Right ventricle myocardium superior (tissue), 1 donor: ENCODE results near the gene TRAPPC14. TPM values are rescaled to one million over a fixed set of nuclear protein-coding genes. Genes with fewer than 3 reads are reported as not detected.
"Not testable (repeated sequence)": the region's sequence is repeated elsewhere in the genome, so short reads cannot be mapped to it uniquely, and the experiment has no call there.

Experiments
- ATAC-seq: fragments of 200-7000 bp; cut with Tn5 transposase; one replicate; pipeline ENCODE4 v1.9.1; 2020; ENCODE audit warnings: mild to moderate bottlenecking; ENCODE audit not compliant: poor library complexity
- DNase-seq: peaks from one replicate; pipeline ENCODE4 v3.0.0-alpha.2; 2020
- intact Hi-C: fragments of 100-400 bp; cut with DNase I; formaldehyde crosslinking; loops from one replicate; pipeline ENCODE4 v1.11.2; 2022
- total RNA-seq: library from RNA; stranded (reverse); fragmentation: NEBNext Ultra II Directional; extraction: Animal tissue kit (Norgen Biotek cat#: 25700); gene quantifications from one replicate; pipeline ENCODE4 v1.2.1, GENCODE V29; 2021
- donor health status: DM: no; HTN: yes; CAD: no; lungs with severe emphysema.

The TRAPPC14 gene
- total RNA-seq, 1 donor from 2014 or later, result 7.5 TPM

GRCh38 chr7:100157334-100158228 lies 942 bp downstream of the TRAPPC14 start:
- DNase-seq (no peak), ATAC-seq (peak; percentile 9)
- intact Hi-C loops, result no loop called here

- DNase-seq, result no peak
- intact Hi-C loops, result no loop called here
- ATAC-seq, result no peak
These were observed 1.5 kb downstream of the TRAPPC14 start for GRCh38 chr7:100157069-100157333.

GRCh38 chr7:100156331-100157068 lies 2.0 kb downstream of the TRAPPC14 start:
- intact Hi-C loops, result no loop called here
- DNase-seq (no peak), ATAC-seq (no peak)

- ATAC-seq (no peak), DNase-seq (no peak)
- intact Hi-C loops, result no loop called here
These were observed 2.8 kb downstream of the TRAPPC14 start for GRCh38 chr7:100155553-100156317.

GRCh38 chr7:100154651-100155491 lies 3.7 kb downstream of the TRAPPC14 start:
- DNase-seq (no peak), ATAC-seq (no peak)
- intact Hi-C loops, result no loop called here

- no peak for DNase-seq
- ATAC-seq, result no peak
These were observed 4.6 kb downstream of the TRAPPC14 start for GRCh38 chr7:100153708-100154535.

GRCh38 chr7:100152937-100153666 lies 5.4 kb downstream of the TRAPPC14 start:
- ATAC-seq (no peak), DNase-seq (no peak)
- intact Hi-C loops, result no loop called here

More at GRCh38 chr7:100153708-100154535, 4.6 kb downstream of the TRAPPC14 start:
- intact Hi-C loops, result no loop called here

GRCh38 chr7:100152404-100152803 lies 6.1 kb downstream of the TRAPPC14 start:
- DNase-seq (no peak), ATAC-seq (no peak)
- intact Hi-C loops, result no loop called here

- peak; percentile 98 for ATAC-seq
- intact Hi-C loops, result no loop called here
- DNase-seq, result peak; percentile 99
These were observed 9.8 kb downstream of the TRAPPC14 start, which contains the start of gene LAMTOR4 for GRCh38 chr7:100148559-100149328. LAMTOR4 (plus strand) TSS chr7:100148918; CDS start chr7:100148973, 55 bp downstream.

- intact Hi-C loops, result no loop called here
- no peak for DNase-seq
- ATAC-seq, result no peak
These were observed 10.3 kb downstream of the TRAPPC14 start for GRCh38 chr7:100148225-100148558.

- ATAC-seq (no peak), DNase-seq (no peak)
- intact Hi-C loops, result no loop called here
These were observed 11.2 kb downstream of the TRAPPC14 start for GRCh38 chr7:100147278-100147677.

- intact Hi-C loops, DNase-seq, ATAC-seq: not testable (repeated sequence)
These were observed 12.2 kb downstream of the TRAPPC14 start for GRCh38 chr7:100146350-100146749.

- intact Hi-C loops, result no loop called here
- ATAC-seq (no peak), DNase-seq (no peak)
These were observed 16.1 kb downstream of the TRAPPC14 start for GRCh38 chr7:100142461-100142860.

- intact Hi-C loops, result no loop called here
- DNase-seq (no peak), ATAC-seq (no peak)
These were observed 17.0 kb downstream of the TRAPPC14 start for GRCh38 chr7:100141555-100141949.

GRCh38 chr7:100137851-100138760 lies 20.4 kb downstream of the TRAPPC14 start:
- DNase-seq (no peak), ATAC-seq (no peak)
- intact Hi-C loops, result loop anchor here (10.0 kb wide), 1 partner anchor 77 kb away; the partner anchor contains the start of gene PVRIG
